HG02610 (cell line): ENCODE results near the gene KIF3B.
A peak's percentile ranks its signal among the peaks of the same experiment; 100 is the strongest.
"Not testable (repeated sequence)": the region's sequence is repeated elsewhere in the genome, so short reads cannot be mapped to it uniquely, and the experiment has no call there.

Source experiments
- ATAC-seq: cut with Tn5 transposase; IDR thresholded peaks from one replicate; pipeline ENCODE4 v1.9.1; 2021; ENCODE audit warnings: mild to moderate bottlenecking, moderate library complexity; ENCODE audit not compliant: unreplicated experiment

Gene KIF3B

DNA sequence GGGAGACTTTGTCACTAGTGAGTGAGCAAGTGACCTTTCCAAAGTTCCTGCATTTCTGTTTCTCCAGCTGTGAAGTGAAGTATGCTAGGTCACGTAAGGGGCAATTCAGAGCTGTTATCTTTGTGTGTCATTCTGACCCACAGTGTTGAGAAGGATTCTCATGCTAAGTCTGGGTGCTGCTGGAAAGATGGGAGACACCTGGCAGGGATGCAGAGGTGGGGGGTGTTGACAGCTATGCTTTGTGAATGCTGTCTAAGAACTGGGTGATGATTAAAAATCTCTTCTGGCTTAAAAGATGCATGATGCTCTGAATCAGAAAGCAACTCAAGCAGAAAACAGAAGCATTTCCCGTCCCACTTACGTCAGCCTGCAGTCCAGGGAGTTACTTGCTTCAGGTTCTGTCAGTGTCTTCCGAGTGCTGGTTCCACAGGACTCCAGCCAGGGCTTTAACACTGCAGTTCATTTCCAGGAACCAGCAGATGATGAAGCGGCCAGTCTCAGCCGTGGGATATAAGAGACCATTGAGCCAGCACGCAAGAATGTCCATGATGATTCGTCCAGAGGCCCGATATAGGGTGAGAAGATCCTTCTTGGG lies 49.7 kb downstream of the KIF3B start:
- ATAC-seq: no peak

DNA sequence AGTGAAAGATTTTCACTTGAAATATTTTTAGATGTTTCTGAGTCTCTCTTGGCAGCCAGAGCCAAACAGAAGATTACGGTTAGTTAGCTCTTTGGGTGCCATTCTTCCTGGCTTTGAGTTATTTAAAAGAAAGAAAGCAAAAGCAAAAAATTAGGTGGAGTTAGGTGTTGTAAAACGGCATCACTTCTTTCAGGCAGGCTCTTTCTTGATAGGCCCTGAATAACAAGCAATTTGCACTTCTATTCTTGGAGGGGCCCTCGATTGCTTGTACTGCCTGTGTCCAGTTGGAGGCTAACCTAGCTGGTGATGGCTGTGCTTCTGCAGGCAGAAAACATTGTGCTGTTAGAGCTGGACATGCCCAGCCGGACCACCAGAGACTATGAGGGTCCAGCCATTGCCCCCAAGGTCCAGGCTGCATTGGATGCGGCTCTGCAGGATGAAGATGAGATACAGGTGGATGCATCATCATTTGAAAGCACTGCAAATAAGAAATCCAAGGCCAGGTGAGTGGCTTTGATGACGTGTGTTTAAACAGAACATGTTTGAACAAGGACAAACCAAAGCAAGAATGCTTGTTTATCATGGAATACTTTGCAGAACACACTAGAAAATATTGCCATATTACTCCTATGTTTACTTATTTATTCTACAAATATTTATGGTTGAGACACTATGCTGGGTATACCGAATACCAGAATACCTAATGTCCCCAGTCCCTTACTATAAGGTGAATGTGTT lies 52.5 kb downstream of the KIF3B start:
- no peak for ATAC-seq

- no peak for ATAC-seq
Measured at GRCh38 chr20:32330555-32330897, 53.1 kb downstream of the KIF3B start.

DNA sequence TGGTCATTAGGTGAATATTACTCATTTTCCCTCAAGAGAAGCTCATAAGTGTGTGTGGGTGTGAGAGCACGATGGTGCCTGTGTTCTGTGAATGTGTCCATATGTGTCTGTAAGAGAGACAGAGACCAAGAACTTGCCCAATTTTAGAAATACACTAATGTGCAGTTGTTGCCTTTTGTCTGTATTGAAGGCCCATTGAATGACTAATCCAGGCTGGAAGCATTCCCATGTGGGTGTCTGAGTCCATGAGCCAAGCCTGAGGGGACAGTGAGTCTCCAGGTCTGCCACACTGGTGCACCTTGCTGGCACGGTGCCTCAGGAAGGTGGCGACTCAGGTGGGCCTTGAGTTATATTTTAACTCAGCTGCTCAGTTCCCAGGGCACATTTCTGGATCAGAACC lies 55.2 kb downstream of the KIF3B start:
- no peak for ATAC-seq

- ATAC-seq: peak; percentile 82
Measured at GRCh38 chr20:32333181-32333987, 55.9 kb downstream of the KIF3B start.

DNA sequence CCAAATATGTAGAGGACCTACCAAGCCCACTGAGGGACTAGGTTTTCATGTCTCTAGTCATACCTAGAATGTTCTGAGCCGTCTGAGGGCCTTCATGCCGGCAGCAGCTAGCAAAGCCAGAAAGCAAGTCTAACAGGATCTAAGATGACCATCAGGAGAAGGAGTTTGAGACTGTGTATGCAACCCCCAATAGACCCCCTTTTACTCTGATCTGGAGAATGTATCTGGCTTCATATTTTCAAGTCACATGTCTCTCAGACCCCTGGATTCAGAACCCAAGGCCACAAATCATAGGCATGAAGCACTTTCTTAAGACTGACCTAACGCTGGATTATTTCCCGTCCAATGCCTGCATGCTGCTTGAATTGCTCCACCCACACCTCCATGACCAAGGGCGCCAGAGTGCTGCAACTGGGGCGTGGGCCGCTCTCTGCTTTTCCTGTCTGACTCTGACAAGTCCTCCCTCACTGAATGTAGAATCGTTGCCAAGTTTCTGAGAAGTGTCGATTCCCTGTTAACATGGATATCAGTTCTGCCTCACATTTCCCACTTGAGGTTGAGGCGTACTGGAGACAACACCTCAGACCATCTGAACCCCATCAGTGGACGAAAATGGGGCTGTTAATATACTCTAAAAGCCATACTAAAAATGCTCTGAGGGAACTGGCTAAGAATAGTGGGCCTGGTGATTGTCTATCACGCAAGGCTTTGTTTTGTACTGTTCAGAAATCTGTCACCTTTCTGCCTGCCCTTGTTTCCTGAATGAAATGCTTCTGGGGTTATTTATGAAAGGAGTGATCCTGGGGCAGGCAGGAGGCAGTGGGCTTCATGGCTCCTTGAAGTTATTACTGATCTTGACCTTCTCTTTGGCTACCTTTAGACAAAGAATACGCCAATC lies 56.8 kb downstream of the KIF3B start:
- peak; percentile 24 for ATAC-seq

DNA sequence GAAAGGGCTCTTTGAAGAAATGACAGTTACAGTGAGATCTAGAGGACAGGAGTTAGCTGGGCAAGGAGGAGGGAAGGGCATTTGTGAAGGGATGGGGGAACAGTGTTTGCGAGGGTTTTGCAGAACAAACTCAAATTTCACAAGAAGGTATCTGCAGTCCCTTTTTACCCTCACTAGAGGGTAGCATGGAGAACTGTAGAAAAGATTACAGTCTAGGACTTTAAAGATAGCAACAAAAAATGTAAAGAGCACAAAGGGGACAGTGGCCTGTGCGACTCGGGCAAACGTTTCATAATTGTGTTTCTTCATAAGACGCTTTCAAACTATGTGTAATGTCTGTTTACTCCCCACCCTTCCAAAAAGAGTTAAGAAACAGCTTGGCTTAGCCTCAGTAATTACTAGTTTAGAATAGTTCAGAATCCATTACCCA lies 59.5 kb downstream of the KIF3B start:
- ATAC-seq: no peak

- ATAC-seq: no peak
Measured at GRCh38 chr20:32337937-32338661, 60.6 kb downstream of the KIF3B start.

DNA sequence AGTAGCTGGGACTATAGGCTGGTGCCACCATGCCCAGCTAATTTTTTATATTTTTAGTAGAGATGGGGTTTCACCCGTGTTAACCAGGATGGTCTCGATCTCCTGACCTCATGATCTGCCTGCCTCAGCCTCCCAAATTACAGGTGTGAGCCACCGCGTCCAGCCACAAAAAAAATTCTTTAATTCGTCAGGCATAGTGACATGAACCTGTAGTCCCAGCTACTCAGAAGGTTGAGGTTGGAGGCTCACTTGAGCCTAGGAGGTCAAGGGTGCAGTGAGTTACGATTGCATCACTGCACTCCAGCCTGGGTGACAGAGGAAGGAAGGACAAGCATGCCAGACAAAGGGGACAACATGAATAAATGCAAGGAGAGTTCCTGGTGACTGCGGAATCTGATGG lies 61.2 kb downstream of the KIF3B start:
- no peak for ATAC-seq

DNA sequence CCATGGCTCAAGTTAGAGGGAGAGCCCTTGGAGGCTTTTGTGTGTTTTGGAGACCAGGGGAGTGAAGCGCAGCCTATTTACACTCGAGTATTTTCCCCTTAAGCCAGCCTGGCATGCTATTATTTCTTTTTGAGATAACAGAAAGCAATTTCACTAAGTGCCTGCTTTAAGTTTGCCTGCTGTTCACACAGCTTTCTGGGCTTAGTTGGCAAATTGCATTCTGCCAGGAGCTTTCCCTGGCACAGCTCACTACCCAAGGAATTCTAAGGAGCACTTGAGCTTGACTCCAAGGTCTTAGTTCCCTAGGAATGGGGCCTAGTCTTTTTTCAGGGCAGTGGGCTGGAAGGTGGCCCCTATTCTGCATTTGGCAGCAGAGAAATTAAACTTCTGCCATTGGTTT lies 61.7 kb downstream of the KIF3B start:
- ATAC-seq: no peak

DNA sequence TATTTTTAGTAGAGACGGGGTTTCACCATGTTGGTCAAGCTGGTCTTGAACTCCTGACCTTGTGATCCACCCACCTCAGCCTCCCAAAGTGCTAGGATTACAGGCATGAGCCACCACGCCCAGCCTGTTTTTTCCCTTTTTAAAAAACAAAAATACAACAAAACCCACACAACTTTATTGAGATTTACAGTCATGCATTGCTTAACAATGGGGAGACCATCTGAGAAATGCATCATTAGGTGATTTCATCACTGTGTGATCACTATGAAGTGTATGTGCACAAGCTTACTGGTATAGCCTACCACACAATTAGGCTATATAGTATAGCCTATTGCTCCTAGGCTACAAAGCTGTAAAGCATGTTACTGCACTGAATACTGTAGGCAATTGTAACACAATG lies 63.6 kb downstream of the KIF3B start:
- not testable (repeated sequence) for ATAC-seq

GRCh38 chr20:32343439-32343838 lies 66.0 kb downstream of the KIF3B start:
- no peak for ATAC-seq

DNA sequence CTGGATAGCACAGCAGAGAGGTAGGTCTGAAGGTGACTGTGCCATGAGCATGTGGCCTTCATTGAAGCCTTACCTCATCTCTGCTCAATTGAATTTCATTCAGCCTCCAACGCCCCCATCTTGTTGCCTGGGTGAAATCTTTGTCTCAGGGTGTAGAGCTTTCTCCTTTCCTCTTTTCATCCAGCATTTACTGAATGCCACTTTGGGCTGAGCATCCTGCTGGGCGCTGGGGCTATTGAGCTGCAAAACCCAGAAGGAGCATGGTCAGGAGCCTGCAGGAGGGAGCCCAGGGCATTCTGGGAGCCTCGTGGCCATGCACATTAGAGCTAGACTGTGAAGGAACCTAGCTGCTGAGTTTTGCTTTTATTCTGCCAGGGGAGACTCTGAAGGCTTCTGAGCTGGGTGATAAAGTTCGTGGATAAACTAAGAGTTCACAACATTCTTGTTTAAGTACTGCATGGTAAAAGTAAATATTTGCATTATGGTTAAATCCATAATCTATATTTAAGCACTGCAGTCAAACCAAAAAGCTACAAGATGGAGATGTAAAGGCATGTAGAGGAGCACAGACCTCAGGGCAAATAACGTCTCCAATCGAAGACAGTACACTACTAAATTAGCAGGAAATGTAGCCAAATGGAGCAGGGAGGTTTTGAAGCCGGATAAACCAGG lies 67.5 kb downstream of the KIF3B start:
- ATAC-seq: no peak

DNA sequence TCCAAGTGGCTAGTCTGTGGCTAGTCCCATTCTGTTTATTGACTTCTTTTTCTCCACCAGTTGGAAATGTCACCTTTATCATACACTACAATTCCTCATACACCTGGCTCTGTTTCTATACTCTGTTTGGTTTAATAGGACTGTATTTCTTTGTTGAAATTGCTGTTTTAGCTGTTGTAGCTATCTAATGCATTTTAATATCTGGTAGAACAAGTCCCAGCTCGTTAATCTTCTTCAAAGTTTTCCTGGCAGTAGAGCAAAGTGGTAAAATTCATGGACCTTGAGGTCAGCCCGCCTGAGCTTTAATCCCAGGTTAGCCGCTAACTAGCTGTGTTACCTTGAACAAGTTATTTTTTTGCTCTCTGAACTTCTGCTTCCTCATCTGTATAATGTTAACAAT lies 70.8 kb downstream of the KIF3B start:
- no peak for ATAC-seq

DNA sequence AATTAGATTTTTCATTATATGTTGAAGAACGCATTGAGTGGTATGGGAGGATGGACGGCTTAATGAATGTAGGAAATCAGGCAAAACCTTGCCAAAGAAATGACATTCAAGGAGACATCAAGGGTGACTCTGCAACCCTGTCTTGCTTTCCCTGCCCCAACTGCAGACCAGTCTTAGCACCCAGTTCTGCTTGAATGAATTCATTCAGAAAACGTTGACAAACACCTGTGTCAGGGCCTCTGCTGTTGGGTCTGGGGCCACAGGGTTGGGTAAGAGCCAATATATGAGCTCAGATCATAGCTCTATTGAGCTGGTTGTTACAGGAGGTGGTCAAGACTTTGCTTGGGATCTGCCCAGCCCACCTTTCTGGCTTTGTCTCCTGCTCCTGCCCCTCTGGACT lies 73.0 kb downstream of the KIF3B start:
- ATAC-seq: no peak

- no peak for ATAC-seq
Measured at GRCh38 chr20:32352121-32352720, 74.8 kb downstream of the KIF3B start.

DNA sequence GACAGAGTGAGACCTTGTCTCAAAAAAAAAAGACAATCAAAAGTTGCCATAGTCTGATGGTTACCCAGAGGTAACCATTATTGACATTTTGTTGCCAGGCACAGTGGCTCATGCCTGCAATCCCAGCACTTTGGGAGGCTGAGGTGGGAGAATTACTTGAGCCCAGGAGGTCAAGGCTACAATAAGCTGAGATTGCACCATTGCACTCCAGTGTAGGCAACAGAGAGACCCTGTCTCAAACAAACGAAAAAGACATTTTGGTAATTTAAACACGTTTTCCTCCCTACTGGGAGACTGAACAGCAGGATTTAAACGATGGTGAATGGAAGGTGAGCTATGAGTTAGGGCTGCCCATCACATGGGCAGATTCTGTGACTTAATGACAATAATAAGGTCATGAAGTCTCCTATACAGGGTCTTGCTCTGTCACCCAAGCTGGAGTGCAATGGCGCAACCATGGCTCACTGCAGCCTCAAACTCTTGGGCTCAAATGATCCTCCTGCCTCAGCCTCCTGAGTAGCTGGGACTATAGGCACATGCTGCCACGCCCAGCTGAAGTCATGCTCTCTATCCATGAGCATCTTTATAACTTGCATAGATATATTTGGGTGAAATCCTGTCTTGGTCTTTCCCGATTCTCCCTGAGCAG lies 76.5 kb downstream of the KIF3B start:
- no peak for ATAC-seq

GRCh38 chr20:32354592-32355416 lies 77.4 kb downstream of the KIF3B start:
- ATAC-seq: peak; percentile 32
